Subcutaneous abdominal adipose tissue (tissue), 5 donors: ENCODE measurements around the gene VWA3B.
A peak's percentile ranks its signal among the peaks of the same experiment; 100 is the strongest.

Source experiments
- H3K27ac ChIP-seq: one replicate; pipeline ENCODE4 v1.7.0; 2013; ENCODE audit warnings: low read depth, mild to moderate bottlenecking, inconsistent platforms, low read length, moderate library complexity
- H3K27me3 ChIP-seq, 5 donors: one replicate each; pipeline ENCODE4 v1.7.0; 2013; ENCODE audit warnings: low read length in 5 of 5, inconsistent platforms in 1 of 5; ENCODE audit not compliant: control insufficient read depth in 5 of 5, insufficient read depth in 4 of 5
- H3K36me3 ChIP-seq, 5 donors: one replicate each; pipeline ENCODE4 v1.7.0; 2013; ENCODE audit warnings: low read length in 5 of 5; ENCODE audit not compliant: control insufficient read depth in 5 of 5, insufficient read depth in 5 of 5
- H3K4me1 ChIP-seq, 5 donors: one replicate each; pipeline ENCODE4 v1.7.0; 2013; ENCODE audit warnings: low read length in 5 of 5, mild to moderate bottlenecking in 3 of 5, moderate library complexity in 1 of 5; ENCODE audit not compliant: control insufficient read depth in 5 of 5, insufficient read depth in 5 of 5
- H3K4me3 ChIP-seq, 5 donors: one replicate each; pipeline ENCODE4 v1.7.0; 2013; ENCODE audit warnings: low read length in 5 of 5, low read depth in 1 of 5
- H3K9ac ChIP-seq, 5 donors: one replicate each; pipeline ENCODE4 v1.7.0; 2013; ENCODE audit warnings: low read length in 5 of 5, mild to moderate bottlenecking in 4 of 5, moderate library complexity in 3 of 5
- H3K9me3 ChIP-seq, 5 donors: one replicate each; pipeline ENCODE4 v1.7.0; 2013; ENCODE audit warnings: low read length in 5 of 5; ENCODE audit not compliant: control insufficient read depth in 5 of 5
- donor health status: healthy.
- donor health status: healthy.
- donor health status: healthy.
- donor health status: healthy.
- donor health status: healthy.

The VWA3B gene

GRCh38 chr2:98329549-98329948 lies 242.6 kb downstream of the VWA3B start:
- no peak overlapping the region for H3K9ac ChIP-seq
- no peak overlapping the region for H3K4me3 ChIP-seq
- H3K27me3 ChIP-seq, result peaks cover 0 to 7% (median 0%) of the 10 kb centered on the region in 5 donors
- H3K9me3 ChIP-seq, result peaks cover 0 to 13% (median 0%) of the 10 kb centered on the region in 5 donors
- no peak overlapping the region for H3K27ac ChIP-seq
- no peaks in the 10 kb centered on the region for H3K36me3 ChIP-seq
- H3K4me1 ChIP-seq, result no peaks in the 10 kb centered on the region

- no peaks in the 10 kb centered on the region for H3K36me3 ChIP-seq
These were observed 246.0 kb downstream of the VWA3B start for GRCh38 chr2:98332989-98333388.

GRCh38 chr2:98333922-98334321 lies 247.0 kb downstream of the VWA3B start:
- no peak overlapping the region for H3K4me3 ChIP-seq
- no peaks in the 10 kb centered on the region for H3K4me1 ChIP-seq
- H3K9me3 ChIP-seq, result peaks cover 0 to 2% (median 0%) of the 10 kb centered on the region in 5 donors
- H3K27me3 ChIP-seq, result peaks cover 0 to 7% (median 0%) of the 10 kb centered on the region in 5 donors
- no peaks in the 10 kb centered on the region for H3K36me3 ChIP-seq
- H3K9ac ChIP-seq, result no peak overlapping the region
- no peak overlapping the region for H3K27ac ChIP-seq

More at GRCh38 chr2:98332989-98333388, 246.0 kb downstream of the VWA3B start:
- Histone ChIP-seq H3K9me3 (peaks cover 0 to 8% (median 0%) of the 10 kb centered on the region in 5 donors), H3K9ac (no peak overlapping the region), H3K4me3 (no peak overlapping the region), H3K27me3 (peaks cover 0 to 7% (median 0%) of the 10 kb centered on the region in 5 donors), H3K4me1 (no peaks in the 10 kb centered on the region), H3K27ac (no peak overlapping the region)

GRCh38 chr2:98334439-98335078 lies 247.6 kb downstream of the VWA3B start:
- Histone ChIP-seq H3K4me1 (no peaks in the 10 kb centered on the region), H3K4me3 (no peak overlapping the region), H3K9ac (no peak overlapping the region), H3K27ac (no peak overlapping the region), H3K36me3 (no peaks in the 10 kb centered on the region), H3K27me3 (peaks cover 0 to 7% (median 0%) of the 10 kb centered on the region in 5 donors), H3K9me3 (peaks cover 0 to 2% (median 0%) of the 10 kb centered on the region in 5 donors)

GRCh38 chr2:98335271-98335670 lies 248.3 kb downstream of the VWA3B start:
- Histone ChIP-seq H3K4me3 (no peak overlapping the region), H3K27ac (no peak overlapping the region), H3K4me1 (no peaks in the 10 kb centered on the region), H3K9ac (no peak overlapping the region), H3K9me3 (peaks cover 0 to 5% (median 0%) of the 10 kb centered on the region in 5 donors), H3K27me3 (peaks cover 0 to 7% (median 0%) of the 10 kb centered on the region in 5 donors), H3K36me3 (no peaks in the 10 kb centered on the region)

- no peak overlapping the region for H3K4me3 ChIP-seq
- H3K27ac ChIP-seq, result no peak overlapping the region
- peaks cover 1 to 23% (median 13%) of the 10 kb centered on the region in 5 donors for H3K27me3 ChIP-seq
- no peak overlapping the region for H3K9ac ChIP-seq
- peaks cover 0 to 5% (median 0%) of the 10 kb centered on the region in 5 donors for H3K9me3 ChIP-seq
- no peaks in the 10 kb centered on the region for H3K36me3 ChIP-seq
- H3K4me1 ChIP-seq, result peaks cover 0 to 2% (median 0%) of the 10 kb centered on the region in 5 donors
These were observed 254.3 kb downstream of the VWA3B start for GRCh38 chr2:98341241-98341640.

- H3K27me3 ChIP-seq, result peaks cover 18 to 43% (median 29%) of the 10 kb centered on the region in 5 donors
- H3K4me1 ChIP-seq, result peaks cover 0 to 15% (median 8%) of the 10 kb centered on the region in 5 donors
- H3K36me3 ChIP-seq, result no peaks in the 10 kb centered on the region
- H3K27ac ChIP-seq, result no peak overlapping the region
- no peak overlapping the region for H3K9ac ChIP-seq
- peaks cover 0 to 5% (median 0%) of the 10 kb centered on the region in 5 donors for H3K9me3 ChIP-seq
- H3K4me3 ChIP-seq, result no peak overlapping the region
These were observed 256.3 kb downstream of the VWA3B start for GRCh38 chr2:98343285-98343684.

GRCh38 chr2:98346311-98347236 lies 259.6 kb downstream of the VWA3B start, which contains the start of gene CNGA3:
Gene CNGA3 (plus strand): TSS chr2:98346456. CDS start chr2:98369976, 23,520 bp downstream.
- Histone ChIP-seq H3K4me3 (peak within 1 kb of the TSS in 1 of 5 donors; percentile 38), H3K36me3 (no peaks in the 10 kb centered on the region), H3K27ac (no peak within 1 kb of the TSS), H3K4me1 (peaks cover 0 to 15% (median 8%) of the 10 kb centered on the region in 5 donors), H3K9ac (no peak within 1 kb of the TSS), H3K27me3 (peaks cover 24 to 60% (median 40%) of the 10 kb centered on the region in 5 donors), H3K9me3 (no peaks in the 10 kb centered on the region)

- Histone ChIP-seq H3K4me3 (no peak overlapping the region), H3K36me3 (no peaks in the 10 kb centered on the region), H3K9me3 (no peaks in the 10 kb centered on the region), H3K9ac (no peak overlapping the region), H3K27ac (no peak overlapping the region), H3K27me3 (peaks cover 24 to 60% (median 40%) of the 10 kb centered on the region in 5 donors), H3K4me1 (peaks cover 0 to 15% (median 8%) of the 10 kb centered on the region in 5 donors)
These were observed 260.5 kb downstream of the VWA3B start for GRCh38 chr2:98347298-98348065.
